Heart right ventricle (tissue), 16 donors: ENCODE data around the gene PAX5. TPM values are rescaled to one million over a fixed set of nuclear protein-coding genes. Genes with fewer than 3 reads are reported as not detected.

Experiments
- ATAC-seq, 8 donors: fragments of 200-7000 bp; cut with Tn5 transposase; one replicate each; pipeline ENCODE4 v1.9.1; 2020; ENCODE audit warnings: mild to moderate bottlenecking in 8 of 8, moderate library complexity in 8 of 8, moderate number of reproducible peaks in 1 of 8
- DNase-seq, 2 donors: peaks; one replicate each; pipeline ENCODE4 v3.0.0-alpha.2; 2020
- H3K27ac ChIP-seq, 10 donors: fragments of 200-600 bp; sonication (generic) in 2 of 10; one replicate each; pipeline versions ENCODE4 v1.5.0 to v1.8.0; 2020 to 2022; ENCODE audit warnings: mild to moderate bottlenecking in 3 of 10
- H3K27me3 ChIP-seq, 7 donors: fragments of 200-600 bp; one replicate each; pipeline ENCODE4 v1.8.0; 2021 to 2022; ENCODE audit warnings: mild to moderate bottlenecking in 2 of 7
- H3K36me3 ChIP-seq, 9 donors: fragments of 200-600 bp; sonication (generic) in 1 of 9; one replicate each; pipeline versions ENCODE4 v1.5.0 to v1.8.0; 2020 to 2022; ENCODE audit warnings: mild to moderate bottlenecking in 2 of 9
- H3K4me1 ChIP-seq, 9 donors: fragments of 200-600 bp; sonication (generic) in 1 of 9; one replicate each; pipeline versions ENCODE4 v1.5.0 to v1.8.0; 2020 to 2022; ENCODE audit warnings: mild to moderate bottlenecking in 4 of 9
- H3K4me3 ChIP-seq, 10 donors: fragments of 200-600 bp; sonication (generic) in 2 of 10; one replicate each; pipeline versions ENCODE4 v1.5.0 to v1.8.0; 2020 to 2022; ENCODE audit warnings: mild to moderate bottlenecking in 7 of 10, moderate library complexity in 2 of 10
- H3K9me3 ChIP-seq, 11 donors: fragments of 200-600 bp in 10 of 11; sonication (generic) in 2 of 11; one replicate each; pipeline versions ENCODE4 v1.5.0 to v1.8.0; 2013 to 2022; ENCODE audit warnings: mild to moderate bottlenecking in 2 of 11, control low read depth in 1 of 11, moderate library complexity in 1 of 11
- CTCF ChIP-seq, 9 donors: fragments of 200-600 bp; sonication (generic) in 2 of 9; IDR thresholded peaks; one replicate each; pipeline versions ENCODE4 v1.5.0 to v1.8.0; 2021 to 2022; ENCODE audit warnings: antibody characterized with exemption in 9 of 9, mild to moderate bottlenecking in 5 of 9, moderate library complexity in 1 of 9
- WGBS, 2 donors: extraction: QIAGEN DNeasy Blood & Tissue Kit; methylation state at CpG; one replicate each; pipeline ENCODE4 v1.1.7; 2013; ENCODE audit warnings: inconsistent platforms in 1 of 2; 5-methylcytosine and 5-hydroxymethylcytosine counted together
- intact Hi-C, 10 donors: fragments of 100-400 bp; cut with DNase I; formaldehyde crosslinking; loops; one replicate each; pipeline versions ENCODE4 v1.11.1 to v1.14.2; 2022
- polyA plus RNA-seq, 2 donors: library from polyadenylated mRNA; stranded (reverse); fragments of 200-250 nt; gene quantifications; one replicate each; pipeline ENCODE4 v1.2.3, GENCODE V29; 2013
- total RNA-seq, 10 donors: library from RNA; stranded (reverse); fragmentation: NEBNext Ultra II Directional in 3 of 10; extraction: Animal tissue kit (Norgen Biotek cat#: 25700) in 3 of 10; gene quantifications; one replicate each; pipeline versions ENCODE4 v1.2.1 to v1.2.4, GENCODE V29; 2021 to 2023
- donor health status: Arrhythmogenic right ventricular cardiomyopathy.
- donor health status: ischemic (EF 13 %, LVEDD 7.1; RV severe dilation, severe dysfunction).
- donor health status: healthy with polysubstance abuse.
- donor health status: DM: no; HTN: yes; CAD: no.
- donor health status: DM: no; HTN: no; CAD: no.
- donor health status: ischemic (EF 25% LVEDD 6.9; RV normal size, moderate dysfunction).
- donor health status: ischemic (EF 25% LVEDD 5.7; RV mildly dilated, moderate dysfunction).
- donor health status: healthy.
- donor health status: DM: yes; HTN: yes; CAD: no.
- donor health status: Ischemic cardiomyopathy.
- donor health status: ischemic (EF 35%, LVEDD 5.7; RV mildly dilated, moderate dysfunction).
- donor health status: nonischemic (EF 11% LVEDD 7.7; RV severe dilation, severe dysfunction).
- donor health status: DM: yes; HTN: yes; CAD: no.
- donor health status: PGD.
- donor health status: ischemic (EF 29% LVEDD 5.4; RV normal size, mild dysfunction).
- donor health status: nonischemic (EF 23%, LVEDD 6.1; RV moderate dilation, normal function).

Gene PAX5
- total and polyA plus RNA-seq, 12 donors: under 0.01 to 0.09 TPM; not detected in 10

GRCh38 chr9:36803961-36804360 is 230.1 kb downstream of the PAX5 start:
- peaks cover 0 to 38% (median 17%) of the 10 kb centered on the region in 7 donors for H3K27me3 ChIP-seq
- peak in 1 of 8 donors; percentile 42 for ATAC-seq
- H3K36me3 ChIP-seq: no peaks in the 10 kb centered on the region
- H3K9me3 ChIP-seq: no peaks in the 10 kb centered on the region
- intact Hi-C loops: no loop called here
- DNase-seq: no peak
- no peak for TF ChIP-seq CTCF (IDR thresholded peaks at IDR 0.05)
- no peak overlapping the region for H3K27ac ChIP-seq
- H3K4me3 ChIP-seq: no peak overlapping the region
- WGBS, 2 donors: 49% methylated on average over 11 of the region's 11 CpGs
- peaks cover 0 to 3% (median 0%) of the 10 kb centered on the region in 9 donors for H3K4me1 ChIP-seq

- H3K9me3 ChIP-seq: no peaks in the 10 kb centered on the region
- no peak overlapping the region for H3K4me3 ChIP-seq
- no peak overlapping the region for H3K27ac ChIP-seq
- H3K27me3 ChIP-seq: peaks cover 0 to 35% (median 18%) of the 10 kb centered on the region in 7 donors
- intact Hi-C loops: no loop called here
- WGBS, 2 donors: 43 to 48% methylated on average over 15 of the region's 15 CpGs
- TF ChIP-seq CTCF (IDR thresholded peaks at IDR 0.05): no peak
- H3K4me1 ChIP-seq: peaks cover 0 to 3% (median 0%) of the 10 kb centered on the region in 9 donors
- ATAC-seq: no peak
- no peak for DNase-seq
- no peaks in the 10 kb centered on the region for H3K36me3 ChIP-seq
Measured at GRCh38 chr9:36802201-36802920, 231.7 kb downstream of the PAX5 start.

DNA sequence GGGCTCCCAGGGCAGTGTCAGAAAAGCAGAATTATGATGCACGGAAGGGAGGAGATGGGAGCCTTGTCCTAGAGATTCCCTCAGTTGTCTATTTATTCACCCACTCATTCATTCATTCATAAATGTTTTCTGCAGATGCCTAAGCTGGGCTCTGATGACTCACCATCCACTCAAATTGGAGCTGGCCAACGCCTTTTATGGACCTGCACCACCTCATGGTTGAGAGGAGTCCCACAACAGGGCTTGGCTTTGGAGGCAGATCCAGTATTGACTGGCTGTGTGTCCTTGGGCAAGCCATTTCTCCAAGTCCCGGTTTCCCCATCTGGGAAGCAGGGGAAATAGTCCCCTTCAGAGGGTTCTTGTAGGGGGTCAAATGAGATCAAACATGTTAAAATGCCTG is 233.6 kb downstream of the PAX5 start:
- no peak for TF ChIP-seq CTCF (IDR thresholded peaks at IDR 0.05)
- ATAC-seq (no peak), DNase-seq (no peak)
- no peak overlapping the region for H3K27ac ChIP-seq
- peaks cover 0 to 3% (median 0%) of the 10 kb centered on the region in 9 donors for H3K4me1 ChIP-seq
- H3K36me3 ChIP-seq: no peaks in the 10 kb centered on the region
- peaks cover 0 to 35% (median 18%) of the 10 kb centered on the region in 7 donors for H3K27me3 ChIP-seq
- intact Hi-C loops: no loop called here
- H3K4me3 ChIP-seq: no peak overlapping the region
- WGBS, 2 donors: 70 to 75% methylated on average over 3 of the region's 3 CpGs
- no peaks in the 10 kb centered on the region for H3K9me3 ChIP-seq

- DNase-seq (no peak), ATAC-seq (no peak)
- Histone ChIP-seq H3K4me1 (no peaks in the 10 kb centered on the region), H3K9me3 (peaks cover 0 to 9% (median 2%) of the 10 kb centered on the region in 11 donors), H3K4me3 (no peak overlapping the region), H3K27ac (no peak overlapping the region), H3K27me3 (peaks cover 0 to 29% (median 16%) of the 10 kb centered on the region in 7 donors), H3K36me3 (no peaks in the 10 kb centered on the region)
- intact Hi-C loops: no loop called here
- TF ChIP-seq CTCF (IDR thresholded peaks at IDR 0.05): no peak
- 65 to 77% methylated on average over 6 of the region's 6 CpGs for WGBS, 2 donors
Measured at GRCh38 chr9:36798350-36799065, 235.6 kb downstream of the PAX5 start.
